GM12878 (cell line): ENCODE data around the gene RAD18. TPM values are rescaled to one million over a fixed set of nuclear protein-coding genes. Genes with fewer than 3 reads are reported as not detected.

Source experiments
- ATAC-seq: fragments of 200-7000 bp; cut with Tn5 transposase; 3 replicates; pipeline ENCODE4 v1.9.1; 2020; ENCODE audit warnings: mild to moderate bottlenecking, moderate library complexity
- BruUV-seq: library from RNA; stranded (reverse); fragments of 400-500 nt; replicated peaks from 2 replicates; lab custom pipeline; 2021; lab: Mats Ljungman, UMichigan
- CTCF ChIA-PET: fragments of 300-600 bp; sonication (Branson Sonifier 250); formaldehyde crosslinking; extraction: SDS; loops from one replicate; lab custom pipeline; 2021; ENCODE audit warnings: inconsistent platforms; lab: Yijun Ruan, JAX
- POLR2A ChIA-PET: fragments of 350-600 bp; formaldehyde crosslinking; extraction: SDS; loops from one replicate; lab custom pipeline; 2021; ENCODE audit warnings: inconsistent platforms; lab: Charles Lee
- RAD21 ChIA-PET: fragments of 300-600 bp; sonication (Branson Sonifier 250); formaldehyde crosslinking; loops from one replicate; lab custom pipeline; 2023; ENCODE audit warnings: antibody characterized with exemption; ENCODE audit not compliant: unreplicated experiment; lab: Charles Lee
- SMC1A ChIA-PET: fragments of 300-600 bp; sonication (Branson Sonifier 250); formaldehyde crosslinking; loops from one replicate; lab custom pipeline; 2023; ENCODE audit not compliant: unreplicated experiment, uncharacterized antibody; lab: Charles Lee
- DNase-seq: peaks from one replicate; pipeline ENCODE4 v3.0.0-alpha.2; 2011; ENCODE audit warnings: low read depth, low spot score
- FAIRE-seq: peaks from 3 replicates; lab custom pipeline; 2011; peaks lifted over from hg19 to GRCh38; lab: Jason Lieb, UNC
- H2AFZ ChIP-seq: 2 replicates; pipeline ENCODE4 v1.6.0; 2011; ENCODE audit warnings: low read depth, low read length, control low read depth; ENCODE audit not compliant: control insufficient read depth
- H3K27ac ChIP-seq: 2 replicates; pipeline ENCODE4 v1.5.1; 2011; ENCODE audit warnings: control low read depth; ENCODE audit not compliant: control insufficient read depth, insufficient read depth
- H3K27me3 ChIP-seq, 2 experiments: replicated peaks in 1 of 2; 2 replicates each; pipeline versions ENCODE4 v1.6.0 to v1.6.1; 2011; ENCODE audit warnings: low read length in 1 of 2; ENCODE audit not compliant: control insufficient read depth in 2 of 2, insufficient read depth in 2 of 2
- H3K36me3 ChIP-seq, 2 experiments: 2 replicates each; pipeline ENCODE4 v1.5.1; 2011; ENCODE audit warnings: low read length in 1 of 2; ENCODE audit not compliant: control insufficient read depth in 2 of 2, insufficient read depth in 2 of 2
- H3K4me1 ChIP-seq: 2 replicates; pipeline ENCODE4 v1.6.1; 2011; ENCODE audit warnings: mild to moderate bottlenecking, low read length, moderate library complexity, mixed read lengths; ENCODE audit not compliant: control insufficient read depth, insufficient read depth
- H3K4me2 ChIP-seq: 2 replicates; pipeline ENCODE4 v1.6.0; 2011; ENCODE audit warnings: control low read depth; ENCODE audit not compliant: control insufficient read depth, insufficient read depth
- H3K4me3 ChIP-seq: fragments of 200-600 bp; sonication (generic); 2 replicates; pipeline ENCODE4 v1.5.1; 2016
- H3K79me2 ChIP-seq: 2 replicates; pipeline ENCODE4 v1.6.0; 2011; ENCODE audit warnings: low read length; ENCODE audit not compliant: control insufficient read depth, insufficient read depth
- H3K9ac ChIP-seq: 2 replicates; pipeline ENCODE4 v1.8.0; 2011; ENCODE audit warnings: low read length, control low read depth, mixed read lengths; ENCODE audit not compliant: control insufficient read depth, insufficient read depth
- H3K9me3 ChIP-seq: replicated peaks from 3 replicates; pipeline ENCODE4 v1.5.1; 2011; ENCODE audit warnings: mild to moderate bottlenecking, low read length; ENCODE audit not compliant: control insufficient read depth, insufficient read depth
- H4K20me1 ChIP-seq: 2 replicates; pipeline ENCODE4 v1.6.0; 2011; ENCODE audit not compliant: control insufficient read depth, insufficient read depth
- GABPA ChIP-seq: IDR thresholded peaks from 2 replicates; pipeline ENCODE4 v1.6.1; 2014; ENCODE audit warnings: antibody characterized with exemption, low read depth, mild to moderate bottlenecking, inconsistent platforms
- JUND ChIP-seq: IDR thresholded peaks from 2 replicates; pipeline ENCODE4 v1.6.1; 2012; ENCODE audit warnings: low read depth, mild to moderate bottlenecking, low read length, improper control_type of control experiment, moderate library complexity
- MEF2B ChIP-seq: fragments of 450-650 bp; IDR thresholded peaks from 2 replicates; pipeline ENCODE4 v1.6.1; 2018; ENCODE audit warnings: mild to moderate bottlenecking, moderate library complexity; ENCODE audit not compliant: partially characterized antibody, poor library complexity, severe bottlenecking
- MTA3 ChIP-seq: IDR thresholded peaks from 2 replicates; pipeline ENCODE4 v1.6.1; 2012; ENCODE audit warnings: low read length, inconsistent platforms, borderline replicate concordance
- NRF1 ChIP-seq: conservative IDR thresholded peaks from 2 replicates; pipeline ENCODE4 v1.6.1; 2011; ENCODE audit warnings: mild to moderate bottlenecking, low read depth, low read length, improper control_type of control experiment
- POU2F2 ChIP-seq: IDR thresholded peaks from 3 replicates; pipeline ENCODE4 v1.6.1; 2011; ENCODE audit warnings: low read depth, mild to moderate bottlenecking, low read length, borderline replicate concordance
- RCOR1 ChIP-seq: conservative IDR thresholded peaks from 2 replicates; pipeline ENCODE4 v1.6.1; 2012; ENCODE audit warnings: low read depth, low read length, improper control_type of control experiment
- RUNX3 ChIP-seq: IDR thresholded peaks from 2 replicates; pipeline ENCODE4 v1.6.1; 2012; ENCODE audit warnings: low read length, inconsistent platforms
- WGBS: methylation state at CpG from one replicate; pipeline ENCODE4 v1.1.6; 2016; ENCODE audit warnings: low lambda C conversion rate; ENCODE audit not compliant: insufficient replicate concordance, insufficient coverage; ENCODE audit errors: missing lambda C conversion rate; 5-methylcytosine and 5-hydroxymethylcytosine counted together
- in situ Hi-C: fragments of 300-500 bp; cut with MboI; formaldehyde crosslinking; loops from 9 replicates; pipeline ENCODE4 v1.14.3; 2018; ENCODE audit warnings: mixed read lengths
- intact Hi-C: fragments of 100-400 bp; cut with micrococcal nuclease; formaldehyde crosslinking; loops from one replicate; pipeline ENCODE4 v1.14.2; 2022; ENCODE audit not compliant: unreplicated experiment
- polyA plus RNA-seq, 11 experiments: library from polyadenylated mRNA; depleted of rRNA in 4 of 11; unstranded in 6 of 11; stranded (reverse) in 5 of 11; fragments of >200 nt; fragmentation: Nextera tagmentation in 4 of 11; fragmentation: Illumina TruSeq in 1 of 11; extraction: Ambion mirVana in 4 of 11; extraction: Trizol in 1 of 11; gene quantifications; 1 replicate in 1 of 11; 2 replicates in 10 of 11; pipeline versions ENCODE4 v1.2.1 to v1.2.3, GENCODE V29; 2011 to 2016; ENCODE audit warnings: inconsistent platforms in 2 of 11, missing spikeins in 2 of 11, low read depth in 1 of 11
- total RNA-seq, 4 experiments: library from RNA; depleted of rRNA in 3 of 4; stranded (reverse); fragments of >200 nt in 3 of 4; fragmentation: Illumina TruSeq in 1 of 4; extraction: Trizol in 1 of 4; gene quantifications; 2 replicates each; pipeline versions ENCODE4 v1.2.1 to v1.2.3, GENCODE V29; 2013 to 2021
- TF ChIP-seq, protein P1 (sequence below): fragments of 450-650 bp; IDR thresholded peaks from 2 replicates; pipeline ENCODE4 v1.6.1; 2018; ENCODE audit warnings: mild to moderate bottlenecking, low read depth, moderate library complexity; ENCODE audit not compliant: partially characterized antibody
- TF ChIP-seq, protein P2 (sequence below): fragments of 150-350 bp; IDR thresholded peaks from 2 replicates; pipeline ENCODE4 v1.6.1; 2016; ENCODE audit warnings: low read depth, low read length
- TF ChIP-seq, protein P3 (sequence below): fragments of 450-650 bp; formaldehyde crosslinking; IDR thresholded peaks from 2 replicates; pipeline ENCODE4 v1.5.0; 2022; ENCODE audit warnings: mild to moderate bottlenecking, missing genetic modification characterization

Gene RAD18
- total and polyA plus RNA-seq, 10 of the 15 experiments (the other 5 are each of a cell fraction or from before 2014, with no cell fraction given), result 8.7 to 38.6 (median 19.2) TPM

DNA sequence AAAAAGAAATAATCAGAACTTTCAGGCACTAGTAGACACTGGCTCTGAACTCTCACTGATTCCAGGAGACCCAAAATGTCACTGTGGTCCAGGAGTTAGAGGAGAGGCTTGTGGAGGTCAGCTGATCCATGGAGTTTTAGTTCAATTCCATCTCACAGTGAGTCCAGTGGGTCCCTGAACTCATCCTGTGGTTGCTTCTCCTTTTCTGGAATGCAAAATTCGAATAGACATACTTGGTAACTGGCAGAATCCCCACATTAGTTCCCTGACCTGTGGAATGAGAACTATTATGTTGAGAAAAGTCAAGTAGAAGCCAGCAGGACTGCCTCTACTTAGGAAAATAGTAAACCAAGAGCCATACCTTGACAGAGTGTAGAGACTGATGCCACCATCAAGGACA lies 106.6 kb downstream of the RAD18 start:
- no peak overlapping the region for H2AFZ ChIP-seq
- H3K36me3 ChIP-seq, result no peaks in the 10 kb centered on the region
- ChIA-PET RAD21 (no interaction called here), POLR2A (no interaction called here), CTCF (no interaction called here), SMC1A (no interaction called here)
- H3K9ac ChIP-seq, result no peak overlapping the region
- H3K9me3 ChIP-seq, result no peaks in the 10 kb centered on the region
- no peaks in the 10 kb centered on the region for H3K27me3 ChIP-seq
- no peak for ATAC-seq
- no peaks in the 10 kb centered on the region for H3K79me2 ChIP-seq
- no peaks in the 10 kb centered on the region for H4K20me1 ChIP-seq
- DNase-seq, result no peak
- H3K27ac ChIP-seq, result no peak overlapping the region
- BruUV-seq, result no TSS peak
- no peak for FAIRE-seq
- no peak overlapping the region for H3K4me2 ChIP-seq
- H3K4me3 ChIP-seq, result no peak overlapping the region
- WGBS, result 92% methylated on average over 1 of the region's 1 CpG
- intact Hi-C loops (no loop called here), in situ Hi-C loops (no loop called here)
- TF ChIP-seq RUNX3, result no peak
- TF ChIP-seq NRF1, result no peak
- no peak for TF ChIP-seq MTA3
- TF ChIP-seq, protein P1, sequence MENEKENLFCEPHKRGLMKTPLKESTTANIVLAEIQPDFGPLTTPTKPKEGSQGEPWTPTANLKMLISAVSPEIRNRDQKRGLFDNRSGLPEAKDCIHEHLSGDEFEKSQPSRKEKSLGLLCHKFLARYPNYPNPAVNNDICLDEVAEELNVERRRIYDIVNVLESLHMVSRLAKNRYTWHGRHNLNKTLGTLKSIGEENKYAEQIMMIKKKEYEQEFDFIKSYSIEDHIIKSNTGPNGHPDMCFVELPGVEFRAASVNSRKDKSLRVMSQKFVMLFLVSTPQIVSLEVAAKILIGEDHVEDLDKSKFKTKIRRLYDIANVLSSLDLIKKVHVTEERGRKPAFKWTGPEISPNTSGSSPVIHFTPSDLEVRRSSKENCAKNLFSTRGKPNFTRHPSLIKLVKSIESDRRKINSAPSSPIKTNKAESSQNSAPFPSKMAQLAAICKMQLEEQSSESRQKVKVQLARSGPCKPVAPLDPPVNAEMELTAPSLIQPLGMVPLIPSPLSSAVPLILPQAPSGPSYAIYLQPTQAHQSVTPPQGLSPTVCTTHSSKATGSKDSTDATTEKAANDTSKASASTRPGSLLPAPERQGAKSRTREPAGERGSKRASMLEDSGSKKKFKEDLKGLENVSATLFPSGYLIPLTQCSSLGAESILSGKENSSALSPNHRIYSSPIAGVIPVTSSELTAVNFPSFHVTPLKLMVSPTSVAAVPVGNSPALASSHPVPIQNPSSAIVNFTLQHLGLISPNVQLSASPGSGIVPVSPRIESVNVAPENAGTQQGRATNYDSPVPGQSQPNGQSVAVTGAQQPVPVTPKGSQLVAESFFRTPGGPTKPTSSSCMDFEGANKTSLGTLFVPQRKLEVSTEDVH, result no peak
- no peak for TF ChIP-seq POU2F2
- no peak for TF ChIP-seq JUND
- no peak for TF ChIP-seq RCOR1
- TF ChIP-seq, protein P2, sequence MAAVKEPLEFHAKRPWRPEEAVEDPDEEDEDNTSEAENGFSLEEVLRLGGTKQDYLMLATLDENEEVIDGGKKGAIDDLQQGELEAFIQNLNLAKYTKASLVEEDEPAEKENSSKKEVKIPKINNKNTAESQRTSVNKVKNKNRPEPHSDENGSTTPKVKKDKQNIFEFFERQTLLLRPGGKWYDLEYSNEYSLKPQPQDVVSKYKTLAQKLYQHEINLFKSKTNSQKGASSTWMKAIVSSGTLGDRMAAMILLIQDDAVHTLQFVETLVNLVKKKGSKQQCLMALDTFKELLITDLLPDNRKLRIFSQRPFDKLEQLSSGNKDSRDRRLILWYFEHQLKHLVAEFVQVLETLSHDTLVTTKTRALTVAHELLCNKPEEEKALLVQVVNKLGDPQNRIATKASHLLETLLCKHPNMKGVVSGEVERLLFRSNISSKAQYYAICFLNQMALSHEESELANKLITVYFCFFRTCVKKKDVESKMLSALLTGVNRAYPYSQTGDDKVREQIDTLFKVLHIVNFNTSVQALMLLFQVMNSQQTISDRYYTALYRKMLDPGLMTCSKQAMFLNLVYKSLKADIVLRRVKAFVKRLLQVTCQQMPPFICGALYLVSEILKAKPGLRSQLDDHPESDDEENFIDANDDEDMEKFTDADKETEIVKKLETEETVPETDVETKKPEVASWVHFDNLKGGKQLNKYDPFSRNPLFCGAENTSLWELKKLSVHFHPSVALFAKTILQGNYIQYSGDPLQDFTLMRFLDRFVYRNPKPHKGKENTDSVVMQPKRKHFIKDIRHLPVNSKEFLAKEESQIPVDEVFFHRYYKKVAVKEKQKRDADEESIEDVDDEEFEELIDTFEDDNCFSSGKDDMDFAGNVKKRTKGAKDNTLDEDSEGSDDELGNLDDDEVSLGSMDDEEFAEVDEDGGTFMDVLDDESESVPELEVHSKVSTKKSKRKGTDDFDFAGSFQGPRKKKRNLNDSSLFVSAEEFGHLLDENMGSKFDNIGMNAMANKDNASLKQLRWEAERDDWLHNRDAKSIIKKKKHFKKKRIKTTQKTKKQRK, result no peak
- TF ChIP-seq MEF2B, result no peak
- TF ChIP-seq, protein P3, sequence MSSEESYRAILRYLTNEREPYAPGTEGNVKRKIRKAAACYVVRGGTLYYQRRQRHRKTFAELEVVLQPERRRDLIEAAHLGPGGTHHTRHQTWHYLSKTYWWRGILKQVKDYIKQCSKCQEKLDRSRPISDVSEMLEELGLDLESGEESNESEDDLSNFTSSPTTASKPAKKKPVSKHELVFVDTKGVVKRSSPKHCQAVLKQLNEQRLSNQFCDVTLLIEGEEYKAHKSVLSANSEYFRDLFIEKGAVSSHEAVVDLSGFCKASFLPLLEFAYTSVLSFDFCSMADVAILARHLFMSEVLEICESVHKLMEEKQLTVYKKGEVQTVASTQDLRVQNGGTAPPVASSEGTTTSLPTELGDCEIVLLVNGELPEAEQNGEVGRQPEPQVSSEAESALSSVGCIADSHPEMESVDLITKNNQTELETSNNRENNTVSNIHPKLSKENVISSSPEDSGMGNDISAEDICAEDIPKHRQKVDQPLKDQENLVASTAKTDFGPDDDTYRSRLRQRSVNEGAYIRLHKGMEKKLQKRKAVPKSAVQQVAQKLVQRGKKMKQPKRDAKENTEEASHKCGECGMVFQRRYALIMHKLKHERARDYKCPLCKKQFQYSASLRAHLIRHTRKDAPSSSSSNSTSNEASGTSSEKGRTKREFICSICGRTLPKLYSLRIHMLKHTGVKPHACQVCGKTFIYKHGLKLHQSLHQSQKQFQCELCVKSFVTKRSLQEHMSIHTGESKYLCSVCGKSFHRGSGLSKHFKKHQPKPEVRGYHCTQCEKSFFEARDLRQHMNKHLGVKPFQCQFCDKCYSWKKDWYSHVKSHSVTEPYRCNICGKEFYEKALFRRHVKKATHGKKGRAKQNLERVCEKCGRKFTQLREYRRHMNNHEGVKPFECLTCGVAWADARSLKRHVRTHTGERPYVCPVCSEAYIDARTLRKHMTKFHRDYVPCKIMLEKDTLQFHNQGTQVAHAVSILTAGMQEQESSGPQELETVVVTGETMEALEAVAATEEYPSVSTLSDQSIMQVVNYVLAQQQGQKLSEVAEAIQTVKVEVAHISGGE (CRISPR knock-in tag), result no peak
- no peak for TF ChIP-seq GABPA
- H3K4me1 ChIP-seq, result no peaks in the 10 kb centered on the region
